NCI-H187 (cell line): ENCODE measurements around the gene RNF40.

Source experiments
- DNase-seq, 2 experiments: peaks; one replicate each; lab custom pipeline; 2025; lab: John Stamatoyannopoulos, UW

The RNF40 gene

GRCh38 chr16:30740364-30741251, 21.5 kb upstream of the RNF40 start:
- no peak for DNase-seq

- no peak for DNase-seq
These were observed 20.6 kb upstream of the RNF40 start for GRCh38 chr16:30741461-30741914.

DNA sequence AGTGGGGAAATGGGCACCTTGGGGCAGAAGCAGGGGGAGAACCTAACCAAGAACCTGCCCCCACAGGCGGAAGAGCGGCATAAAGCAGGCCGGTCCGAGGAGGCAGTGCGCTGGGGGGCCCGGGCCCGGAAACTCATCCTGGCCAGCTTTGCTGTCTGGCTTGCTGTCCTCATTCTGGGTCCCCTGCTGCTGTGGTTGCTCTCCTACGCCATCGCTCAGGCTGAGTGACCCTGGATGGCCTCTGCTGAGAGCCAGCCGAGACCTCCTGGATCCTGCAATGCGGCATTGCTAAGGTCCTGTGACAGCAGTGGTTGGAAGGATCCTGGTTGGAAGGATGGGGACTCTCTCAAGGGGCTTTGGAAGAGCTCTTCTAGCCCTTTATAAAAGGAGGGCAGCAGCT, 18.4 kb upstream of the RNF40 start:
- DNase-seq = no peak

GRCh38 chr16:30744183-30744582, 17.9 kb upstream of the RNF40 start:
- no peak for DNase-seq

DNA sequence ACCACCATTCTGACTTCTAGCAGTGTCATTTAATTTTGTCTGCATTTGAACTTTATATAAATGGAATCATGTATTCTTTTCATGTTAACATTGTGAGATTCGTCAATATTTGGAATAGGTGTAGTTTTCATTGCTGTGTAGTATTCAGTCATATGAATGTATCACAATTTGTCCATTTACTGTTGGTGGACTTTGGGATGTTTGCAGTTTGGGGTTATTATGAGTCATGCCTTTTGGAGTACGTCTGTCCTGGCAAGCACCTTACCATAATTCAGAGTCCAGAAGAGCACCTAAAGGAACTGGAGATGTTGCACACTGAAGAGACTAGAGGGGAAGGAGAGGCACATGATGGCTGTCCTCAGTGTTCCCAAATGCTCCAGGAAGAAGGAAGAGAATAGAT, 17.0 kb upstream of the RNF40 start:
- no peak for DNase-seq

DNA sequence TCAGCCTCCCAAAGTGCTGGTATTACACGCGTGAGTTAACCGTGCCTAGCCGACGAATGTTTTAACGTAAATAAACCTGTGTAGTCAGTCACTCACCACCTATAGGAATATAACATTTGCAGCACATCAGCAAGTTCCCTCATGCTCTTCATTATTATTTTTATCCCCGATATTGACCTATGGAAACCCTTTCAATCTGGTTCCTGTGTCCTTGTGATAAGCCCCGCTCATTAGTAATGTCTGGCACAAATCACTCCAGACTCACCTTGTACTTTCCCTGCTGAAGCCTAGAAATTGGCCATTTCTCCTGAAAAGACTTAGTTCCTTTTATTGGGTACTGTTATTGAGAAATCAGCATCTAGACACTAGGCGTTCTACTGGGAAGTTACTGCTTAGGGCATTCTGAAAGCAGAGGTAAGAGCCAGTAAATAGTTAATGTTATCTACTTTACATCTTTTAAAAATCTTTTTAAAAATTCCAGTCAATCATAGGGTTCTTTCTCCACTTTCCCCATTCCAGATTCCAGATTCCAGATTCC, 15.4 kb upstream of the RNF40 start:
- no peak for DNase-seq

DNA sequence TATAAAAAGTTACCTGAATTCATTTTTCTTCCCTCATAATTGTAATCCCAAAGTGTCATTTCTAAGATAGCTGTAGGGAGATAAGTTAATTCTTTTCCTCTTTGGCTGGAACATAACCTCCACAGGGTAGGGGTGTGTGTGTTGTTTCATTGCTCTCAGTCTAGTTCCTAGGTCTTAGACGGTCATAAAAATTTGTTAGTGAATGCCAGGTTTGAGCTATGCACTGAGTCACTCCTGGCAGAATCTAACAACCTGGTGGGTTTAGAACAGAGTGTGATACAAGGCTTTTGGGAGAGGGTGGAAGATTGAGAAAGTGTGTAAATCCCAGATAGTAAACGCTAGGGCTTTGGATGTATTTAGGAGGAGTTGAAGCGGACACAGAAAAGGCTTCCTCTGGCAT, 14.8 kb upstream of the RNF40 start:
- DNase-seq = no peak

DNA sequence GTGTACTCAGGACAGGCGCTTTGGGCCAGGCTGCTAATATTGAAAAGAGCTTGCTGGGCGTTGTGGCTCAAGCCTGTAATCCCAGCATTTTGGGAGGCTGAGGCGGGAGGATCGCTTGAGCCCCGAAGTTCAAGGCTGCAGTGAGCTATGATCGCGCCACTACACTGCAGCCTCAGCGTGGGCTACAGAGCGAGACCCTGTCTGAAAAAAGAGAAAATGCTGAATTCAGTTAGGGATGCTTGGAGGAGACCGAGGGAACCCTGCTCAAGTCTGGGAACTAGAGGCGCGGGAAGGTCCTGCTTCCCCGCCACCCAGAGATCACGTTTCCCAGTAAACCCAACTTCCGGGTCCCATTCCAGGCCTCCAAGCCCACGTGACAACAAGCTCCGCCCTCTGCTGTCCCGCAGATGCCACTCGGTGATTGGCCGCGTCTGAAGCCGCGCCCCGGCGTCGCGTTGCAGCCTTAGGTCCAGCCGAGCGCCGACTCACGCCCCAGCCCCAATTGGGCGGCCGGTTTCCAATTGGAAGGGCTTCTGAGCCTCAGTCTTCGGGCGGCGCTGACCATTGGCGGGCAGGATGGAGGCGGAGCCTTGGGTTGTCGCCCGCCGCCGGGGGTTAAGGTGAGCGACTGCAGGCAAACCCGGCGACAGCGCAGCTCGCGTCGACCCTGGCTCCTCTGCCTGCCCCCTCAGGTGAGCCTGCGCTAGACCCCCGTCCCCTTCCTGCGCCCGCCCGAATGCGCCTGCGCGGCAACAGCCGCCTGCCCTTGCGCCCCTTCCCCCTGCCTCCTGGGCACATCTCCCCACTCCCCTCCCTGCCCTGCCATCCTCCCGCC, 14.1 kb upstream of the RNF40 start, which contains the start of gene PHKG2:
PHKG2 (plus strand) TSS at position 627 of the 835 bp plus-strand sequence. CDS start 396 bp downstream, outside the sequence.
- DNase-seq = peak; percentile 83 to 90

- DNase-seq = no peak
These were observed 13.3 kb upstream of the RNF40 start for GRCh38 chr16:30748634-30749445.

DNA sequence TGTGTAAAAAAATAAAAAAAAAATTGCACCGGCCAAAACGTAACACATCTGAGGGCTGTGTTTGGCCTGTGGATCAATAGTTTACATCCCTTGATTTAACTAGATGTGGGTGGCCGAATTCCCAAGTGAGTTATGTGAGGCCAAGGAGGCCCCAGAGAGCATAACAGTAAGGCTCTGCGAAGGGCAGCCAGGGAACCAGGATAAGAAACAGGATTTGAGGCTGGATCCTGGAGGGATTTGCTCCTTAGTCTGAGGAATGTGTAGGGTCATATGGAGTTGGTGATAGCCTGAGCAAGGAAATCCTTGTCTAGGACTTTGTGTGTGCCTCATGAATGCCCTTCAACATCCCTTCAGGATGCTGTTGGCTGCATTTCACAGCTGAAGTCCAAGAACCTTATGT, 11.9 kb upstream of the RNF40 start:
- no peak for DNase-seq

GRCh38 chr16:30750876-30751465, 11.2 kb upstream of the RNF40 start:
- no peak for DNase-seq

DNA sequence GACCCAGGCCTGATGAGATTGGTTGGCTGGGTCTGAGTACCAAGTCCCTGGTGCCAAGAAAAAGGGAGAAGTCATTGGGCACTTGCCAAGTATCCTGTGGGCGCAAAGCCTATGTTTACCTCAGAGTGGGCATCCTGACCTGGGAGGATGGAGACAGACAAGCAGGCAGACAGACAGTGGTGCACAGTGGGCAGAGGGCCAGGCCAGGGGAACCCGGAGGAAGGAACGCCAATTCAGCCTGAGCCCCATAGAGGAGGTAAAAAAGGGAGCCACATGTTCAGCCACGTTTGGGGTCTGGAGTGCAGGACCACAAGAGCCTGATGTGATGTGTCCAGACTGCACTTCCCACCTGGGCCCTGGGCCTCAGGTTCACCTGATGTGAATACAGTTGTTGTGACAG, 8.5 kb upstream of the RNF40 start:
- no peak for DNase-seq

DNA sequence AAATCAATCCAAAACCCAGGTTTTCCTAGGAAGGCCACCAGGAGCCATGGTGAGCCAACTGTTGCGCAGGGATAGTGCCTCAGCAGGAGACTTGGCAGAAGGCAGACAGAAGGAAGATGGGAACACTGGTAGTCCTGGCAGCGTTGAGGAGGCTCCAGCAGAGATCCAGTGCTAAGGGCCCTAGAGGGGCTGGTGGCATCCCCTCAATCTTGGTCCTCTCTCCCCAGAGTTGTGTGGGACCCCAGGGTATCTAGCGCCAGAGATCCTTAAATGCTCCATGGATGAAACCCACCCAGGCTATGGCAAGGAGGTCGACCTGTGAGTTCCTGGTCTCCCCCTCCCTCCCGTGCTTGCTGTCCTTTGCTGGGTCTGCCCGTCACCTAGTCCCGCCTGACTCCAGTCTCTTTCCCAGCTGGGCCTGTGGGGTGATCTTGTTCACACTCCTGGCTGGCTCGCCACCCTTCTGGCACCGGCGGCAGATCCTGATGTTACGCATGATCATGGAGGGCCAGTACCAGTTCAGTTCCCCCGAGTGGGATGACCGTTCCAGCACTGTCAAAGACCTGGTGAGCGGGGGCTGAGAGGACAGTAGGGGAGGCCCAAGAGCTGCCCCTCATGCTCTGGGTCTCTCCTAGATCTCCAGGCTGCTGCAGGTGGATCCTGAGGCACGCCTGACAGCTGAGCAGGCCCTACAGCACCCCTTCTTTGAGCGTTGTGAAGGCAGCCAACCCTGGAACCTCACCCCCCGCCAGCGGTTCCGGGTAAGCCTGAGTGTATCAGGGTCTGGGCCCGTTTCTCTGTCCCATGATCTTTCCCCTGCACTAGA, 6.0 kb upstream of the RNF40 start:
- DNase-seq = no peak

DNA sequence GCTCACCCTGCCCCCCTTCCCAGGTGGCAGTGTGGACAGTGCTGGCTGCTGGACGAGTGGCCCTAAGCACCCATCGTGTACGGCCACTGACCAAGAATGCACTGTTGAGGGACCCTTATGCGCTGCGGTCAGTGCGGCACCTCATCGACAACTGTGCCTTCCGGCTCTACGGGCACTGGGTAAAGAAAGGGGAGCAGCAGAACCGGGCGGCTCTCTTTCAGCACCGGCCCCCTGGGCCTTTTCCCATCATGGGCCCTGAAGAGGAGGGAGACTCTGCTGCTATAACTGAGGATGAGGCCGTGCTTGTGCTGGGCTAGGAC, 5.4 kb upstream of the RNF40 start:
- no peak for DNase-seq

GRCh38 chr16:30757316-30757715, 4.8 kb upstream of the RNF40 start:
- DNase-seq = no peak

GRCh38 chr16:30758988-30759491, 3.1 kb upstream of the RNF40 start:
- no peak for DNase-seq

DNA sequence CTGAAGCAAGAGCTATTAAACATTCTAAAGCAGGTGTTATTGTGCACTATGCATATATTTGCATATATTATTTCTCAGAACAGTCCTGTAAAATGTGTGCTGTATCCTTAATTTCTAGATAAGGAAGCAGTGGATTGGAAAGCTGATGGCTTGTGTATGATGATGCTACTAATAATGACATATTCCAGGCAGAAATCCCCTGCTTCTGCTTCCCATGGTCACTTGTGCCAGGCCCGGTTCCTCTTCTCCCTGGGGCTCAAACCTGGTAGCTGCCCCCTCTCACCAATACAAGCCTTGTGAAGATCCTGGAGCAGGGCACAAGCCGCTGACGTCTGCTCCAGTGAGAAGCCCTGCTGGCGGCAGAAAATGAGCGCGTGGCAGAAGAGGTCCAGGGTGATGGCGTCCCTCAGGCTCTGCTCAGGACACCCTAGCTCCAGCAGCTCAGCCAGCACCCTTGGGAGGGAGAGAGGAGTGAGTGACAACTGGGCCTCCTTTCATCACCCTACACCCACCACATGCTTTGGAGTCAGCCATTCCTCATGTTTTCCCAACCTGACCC, 2.0 kb upstream of the RNF40 start:
- DNase-seq = no peak

- no peak for DNase-seq
These were observed 1.3 kb upstream of the RNF40 start for GRCh38 chr16:30760577-30761426.

GRCh38 chr16:30761427-30761927, 645 bp upstream of the RNF40 start:
- DNase-seq = no peak
